Psoas muscle (tissue), 8 donors: ENCODE measurements around the gene LAMA4. TPM values are rescaled to one million over a fixed set of nuclear protein-coding genes. Genes with fewer than 3 reads are reported as not detected.
A peak's percentile ranks its signal among the peaks of the same experiment; 100 is the strongest.

Experiments used
- ATAC-seq, 4 donors: fragments of 200-7000 bp; cut with Tn5 transposase; one replicate each; pipeline ENCODE4 v1.9.1; 2020; ENCODE audit warnings: moderate library complexity in 3 of 4, mild to moderate bottlenecking in 2 of 4
- DNase-seq, 2 donors: peaks; one replicate each; pipeline ENCODE4 v3.0.0-alpha.2; 2020
- H3K27ac ChIP-seq: fragments of 200-600 bp; one replicate; pipeline ENCODE4 v1.8.0; 2022
- H3K27me3 ChIP-seq, 3 donors: fragments of 200-600 bp in 1 of 3; one replicate each; pipeline versions ENCODE4 v1.6.1 to v1.8.0; 2013 to 2022; ENCODE audit warnings: low read length in 2 of 3, mild to moderate bottlenecking in 2 of 3, moderate library complexity in 1 of 3; ENCODE audit not compliant: insufficient read depth in 3 of 3
- H3K36me3 ChIP-seq, 2 donors: fragments of 200-600 bp in 1 of 2; one replicate each; pipeline versions ENCODE4 v1.6.1 to v1.8.0; 2013 to 2022; ENCODE audit warnings: low read depth in 1 of 2, mild to moderate bottlenecking in 1 of 2, moderate library complexity in 1 of 2; ENCODE audit not compliant: insufficient read depth in 1 of 2
- H3K4me1 ChIP-seq: fragments of 200-600 bp; one replicate; pipeline ENCODE4 v1.8.0; 2022
- H3K4me3 ChIP-seq: fragments of 200-600 bp; one replicate; pipeline ENCODE4 v1.8.0; 2022; ENCODE audit warnings: mild to moderate bottlenecking
- H3K9me3 ChIP-seq: fragments of 200-600 bp; one replicate; pipeline ENCODE4 v1.8.0; 2022
- WGBS, 3 donors: extraction: QIAGEN DNeasy Blood & Tissue Kit; methylation state at CpG; one replicate each; pipeline versions ENCODE4 v1.1.6 to v1.1.7; 2013; 5-methylcytosine and 5-hydroxymethylcytosine counted together
- intact Hi-C, 2 donors: fragments of 100-400 bp; cut with DNase I; formaldehyde crosslinking; loops; one replicate each; pipeline versions ENCODE4 v1.11.0 to v1.14.2; 2022
- polyA plus RNA-seq, 3 donors: library from polyadenylated mRNA; stranded (reverse); fragments of 200-250 nt; gene quantifications; one replicate each; pipeline ENCODE4 v1.2.3, GENCODE V29; 2013
- total RNA-seq, 4 donors: library from RNA; stranded (reverse); fragmentation: NEBNext Ultra II Directional in 2 of 4; extraction: Animal tissue kit (Norgen Biotek cat#: 25700) in 2 of 4; gene quantifications; one replicate each; pipeline versions ENCODE4 v1.2.1 to v1.2.4, GENCODE V29; 2021 to 2023
- TF ChIP-seq, protein P1 (sequence below): fragments of 200-600 bp; IDR thresholded peaks from one replicate; pipeline ENCODE4 v1.8.0; 2022; ENCODE audit warnings: antibody characterized with exemption
- donor health status: healthy with polysubstance abuse.
- donor health status: DM: no; HTN: no; CAD: no; lungs with moderate emphysema.
- donor health status: Bipolar disorder and iron deficiency.
- donor health status: healthy.
- donor health status: DM: yes; HTN: yes; CAD: no.
- donor health status: DM: no; HTN: no; CAD: no.
- donor health status: DM: no; HTN: no; CAD: no.
- donor health status: DM: yes; HTN: yes; CAD: no.

LAMA4 gene
- total and polyA plus RNA-seq, 7 donors = 3.0 to 15.8 (median 5.3) TPM

DNA sequence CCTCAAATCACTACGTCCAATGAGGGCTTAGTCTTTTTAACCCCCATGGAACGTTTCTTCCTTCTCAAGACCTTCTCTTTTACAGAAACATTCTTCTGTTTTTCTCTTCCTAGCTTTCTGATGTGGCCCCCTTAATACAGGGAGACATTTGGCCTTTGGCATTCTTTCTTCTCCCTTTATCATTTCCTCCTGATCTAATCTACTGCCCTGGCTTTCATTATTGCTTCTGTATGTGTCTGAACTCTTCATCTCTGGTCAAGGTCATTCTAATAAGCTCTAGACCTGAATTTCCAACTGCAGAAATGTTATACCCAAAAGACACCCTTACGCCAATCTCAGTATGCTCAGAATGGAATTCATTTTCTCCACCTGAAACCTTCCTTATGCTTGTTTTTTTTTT, 18.4 kb upstream of the LAMA4 start:
- DNase-seq (no peak), ATAC-seq (no peak)
- H3K27me3 ChIP-seq = no peaks in the 10 kb centered on the region
- no peaks in the 10 kb centered on the region for H3K9me3 ChIP-seq
- H3K4me1 ChIP-seq = peaks cover 6% of the 10 kb centered on the region
- no peak overlapping the region for H3K4me3 ChIP-seq
- no peak overlapping the region for H3K27ac ChIP-seq
- H3K36me3 ChIP-seq = no peaks in the 10 kb centered on the region
- intact Hi-C loops = no loop called here
- TF ChIP-seq, protein P1, sequence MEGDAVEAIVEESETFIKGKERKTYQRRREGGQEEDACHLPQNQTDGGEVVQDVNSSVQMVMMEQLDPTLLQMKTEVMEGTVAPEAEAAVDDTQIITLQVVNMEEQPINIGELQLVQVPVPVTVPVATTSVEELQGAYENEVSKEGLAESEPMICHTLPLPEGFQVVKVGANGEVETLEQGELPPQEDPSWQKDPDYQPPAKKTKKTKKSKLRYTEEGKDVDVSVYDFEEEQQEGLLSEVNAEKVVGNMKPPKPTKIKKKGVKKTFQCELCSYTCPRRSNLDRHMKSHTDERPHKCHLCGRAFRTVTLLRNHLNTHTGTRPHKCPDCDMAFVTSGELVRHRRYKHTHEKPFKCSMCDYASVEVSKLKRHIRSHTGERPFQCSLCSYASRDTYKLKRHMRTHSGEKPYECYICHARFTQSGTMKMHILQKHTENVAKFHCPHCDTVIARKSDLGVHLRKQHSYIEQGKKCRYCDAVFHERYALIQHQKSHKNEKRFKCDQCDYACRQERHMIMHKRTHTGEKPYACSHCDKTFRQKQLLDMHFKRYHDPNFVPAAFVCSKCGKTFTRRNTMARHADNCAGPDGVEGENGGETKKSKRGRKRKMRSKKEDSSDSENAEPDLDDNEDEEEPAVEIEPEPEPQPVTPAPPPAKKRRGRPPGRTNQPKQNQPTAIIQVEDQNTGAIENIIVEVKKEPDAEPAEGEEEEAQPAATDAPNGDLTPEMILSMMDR = no peak
- WGBS, 3 donors = 87 to 95% (median 93%) methylated on average over 3 of the region's 3 CpGs

DNA sequence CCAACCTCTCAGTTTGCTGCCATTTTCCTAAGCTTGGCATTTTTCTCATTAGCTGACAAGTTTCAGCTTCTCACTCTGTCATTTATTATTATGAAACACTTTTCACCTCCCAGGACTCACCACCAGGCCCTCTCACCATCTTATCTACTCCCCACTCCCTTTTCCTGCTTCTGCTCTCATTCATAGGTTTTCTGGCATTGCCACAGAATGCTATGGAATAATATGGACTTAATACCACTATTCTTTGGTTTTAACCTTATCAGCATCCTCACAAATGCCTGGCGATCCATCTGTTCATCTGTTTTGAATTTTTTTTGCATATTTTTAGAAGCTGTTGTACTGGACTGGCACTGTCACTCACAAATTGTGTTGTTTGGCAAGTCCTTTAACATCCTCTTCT, 16.4 kb upstream of the LAMA4 start:
- Histone ChIP-seq H3K4me1 (peaks cover 6% of the 10 kb centered on the region), H3K4me3 (no peak overlapping the region), H3K27me3 (no peaks in the 10 kb centered on the region), H3K36me3 (no peaks in the 10 kb centered on the region), H3K27ac (peak overlapping the region; percentile 10), H3K9me3 (no peaks in the 10 kb centered on the region)
- TF ChIP-seq, protein P1 = no peak
- ATAC-seq (no peak), DNase-seq (no peak)
- intact Hi-C loops = no loop called here
- WGBS, 3 donors = 83 to 91% (median 87%) methylated on average over 1 of the region's 1 CpG

DNA sequence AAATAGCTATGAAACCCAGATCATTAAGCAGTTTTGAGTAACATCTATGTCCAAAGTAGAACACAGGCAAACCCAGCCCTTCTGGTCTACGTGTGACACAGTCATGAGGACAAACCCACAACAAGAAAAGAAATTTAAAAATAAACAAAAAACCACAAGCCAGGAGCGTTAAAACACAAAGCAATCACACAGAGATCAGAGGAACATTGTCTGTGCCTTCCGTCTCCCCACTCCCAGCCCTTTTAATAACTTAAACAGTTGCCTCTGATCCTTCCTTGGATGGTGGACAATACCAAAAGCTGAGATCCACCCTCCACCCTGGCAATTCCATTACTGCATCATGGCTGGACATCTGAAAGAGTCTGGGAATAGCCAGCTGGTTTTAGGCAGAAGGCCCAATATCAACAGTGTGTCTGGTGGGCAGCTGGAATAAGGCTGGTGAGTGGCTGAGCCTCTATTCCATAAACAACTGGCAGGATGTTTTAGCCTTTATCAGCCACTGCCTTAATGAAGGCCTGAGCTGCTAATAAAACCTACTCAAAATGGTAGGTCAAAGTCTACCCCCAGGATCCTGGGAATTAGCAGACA, 15.7 kb upstream of the LAMA4 start:
- TF ChIP-seq, protein P1 = no peak
- Histone ChIP-seq H3K9me3 (no peaks in the 10 kb centered on the region), H3K4me1 (peaks cover 6% of the 10 kb centered on the region), H3K27ac (no peak overlapping the region), H3K36me3 (no peaks in the 10 kb centered on the region), H3K4me3 (no peak overlapping the region), H3K27me3 (no peaks in the 10 kb centered on the region)
- ATAC-seq = no peak
- DNase-seq = no peak
- intact Hi-C loops = no loop called here
- WGBS, 3 donors = 66 to 69% (median 66%) methylated on average over 3 of the region's 3 CpGs

DNA sequence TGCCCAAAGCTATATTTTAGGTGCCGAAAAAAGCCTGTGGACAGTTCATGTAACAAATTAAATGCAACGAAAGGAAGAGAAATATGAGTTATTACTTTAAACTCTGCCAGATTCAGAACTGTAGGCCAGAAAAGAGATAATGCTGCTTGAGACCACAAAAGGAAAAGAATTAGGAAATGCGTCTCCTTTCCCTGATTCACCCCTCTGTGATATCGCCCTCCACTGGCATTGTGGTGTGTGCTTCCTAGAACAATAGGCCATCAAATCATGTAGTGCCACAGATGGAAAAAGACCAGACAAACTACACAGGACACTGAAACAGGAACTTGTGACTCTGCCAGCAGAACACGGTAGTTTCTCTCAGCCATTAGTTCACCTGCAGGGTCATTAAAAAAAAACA, 14.7 kb upstream of the LAMA4 start:
- TF ChIP-seq, protein P1 = peak; percentile 8
- no peak for ATAC-seq
- 64 to 69% (median 69%) methylated on average over 5 of the region's 5 CpGs for WGBS, 3 donors
- Histone ChIP-seq H3K4me3 (no peak overlapping the region), H3K27ac (peak overlapping the region; percentile 58), H3K4me1 (peaks cover 6% of the 10 kb centered on the region), H3K36me3 (no peaks in the 10 kb centered on the region), H3K9me3 (no peaks in the 10 kb centered on the region), H3K27me3 (no peaks in the 10 kb centered on the region)
- intact Hi-C loops = no loop called here
- DNase-seq = no peak

DNA sequence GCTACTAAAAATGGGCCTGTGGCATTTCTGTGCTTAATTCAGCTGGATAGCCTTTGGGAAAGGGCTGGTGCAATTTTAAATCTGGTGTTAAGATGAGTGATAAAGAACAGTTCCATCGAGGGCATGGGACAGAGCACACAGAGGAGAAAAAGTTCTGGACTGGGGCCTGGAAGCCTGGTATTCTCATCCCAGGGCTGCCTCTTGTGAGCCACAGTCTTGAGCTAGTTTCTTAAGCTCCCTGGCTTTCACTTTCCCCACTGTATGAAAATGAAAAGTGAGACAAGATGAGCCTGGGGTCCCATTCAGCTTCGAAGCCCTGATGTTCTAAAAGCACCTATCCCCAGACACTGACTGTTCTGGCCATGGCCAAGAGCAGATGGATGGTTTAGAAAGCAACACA, 14.3 kb upstream of the LAMA4 start:
- no peaks in the 10 kb centered on the region for H3K27me3 ChIP-seq
- TF ChIP-seq, protein P1 = no peak
- WGBS, 3 donors = 48 to 58% (median 49%) methylated on average over 2 of the region's 2 CpGs
- peak overlapping the region; percentile 58 for H3K27ac ChIP-seq
- intact Hi-C loops = no loop called here
- no peak overlapping the region for H3K4me3 ChIP-seq
- ATAC-seq (peak in 1 of 4 donors; percentile 22), DNase-seq (no peak)
- peaks cover 6% of the 10 kb centered on the region for H3K4me1 ChIP-seq
- no peaks in the 10 kb centered on the region for H3K9me3 ChIP-seq
- H3K36me3 ChIP-seq = no peaks in the 10 kb centered on the region
